ENCODE measurements around the gene ACVR1. TPM values are rescaled to one million over a fixed set of nuclear protein-coding genes. Genes with fewer than 3 reads are reported as not detected.

The ACVR1 gene
- total RNA-seq, 4 donors from 2014 or later: 4.7 to 18.7 (median 10.3) TPM

- intact Hi-C loops (cut with DNase I): no loop called here
- no peaks in the 10 kb centered on the region for H3K9me3 ChIP-seq
- no peak for DNase-seq
- H3K27ac ChIP-seq: no peak overlapping the region
- no peaks in the 10 kb centered on the region for H3K36me3 ChIP-seq
- no peaks in the 10 kb centered on the region for H3K4me1 ChIP-seq
- WGBS, 2 donors: 32 to 45% methylated on average over 1 of the region's 1 CpG
- H3K27me3 ChIP-seq: no peaks in the 10 kb centered on the region
- H3K4me3 ChIP-seq: no peak overlapping the region
- no peak for TF ChIP-seq CTCF (IDR thresholded peaks at IDR 0.05)
- TF ChIP-seq POLR2A (IDR thresholded peaks at IDR 0.05): no peak
Measured at GRCh38 chr2:157920736-157921135, 44.6 kb upstream of the ACVR1 start.

GRCh38 chr2:157919181-157919580, 43.1 kb upstream of the ACVR1 start:
- 83 to 86% methylated on average over 1 to 3 of the region's 6 CpGs for WGBS, 2 donors
- intact Hi-C loops (cut with DNase I): no loop called here

GRCh38 chr2:157918319-157918718, 42.2 kb upstream of the ACVR1 start:
- TF ChIP-seq POLR2A (IDR thresholded peaks at IDR 0.05) (no peak), CTCF (IDR thresholded peaks at IDR 0.05) (no peak)
- H3K4me3 ChIP-seq: no peak overlapping the region
- no peaks in the 10 kb centered on the region for H3K9me3 ChIP-seq
- WGBS, 2 donors: 75 to 80% methylated on average over 1 of the region's 1 CpG
- no peaks in the 10 kb centered on the region for H3K27me3 ChIP-seq
- H3K4me1 ChIP-seq: no peaks in the 10 kb centered on the region
- DNase-seq: no peak
- H3K27ac ChIP-seq: no peak overlapping the region
- no peaks in the 10 kb centered on the region for H3K36me3 ChIP-seq
- intact Hi-C loops (cut with DNase I): no loop called here

More at GRCh38 chr2:157919181-157919580, 43.1 kb upstream of the ACVR1 start:
- no peak overlapping the region for H3K27ac ChIP-seq
- no peaks in the 10 kb centered on the region for H3K27me3 ChIP-seq
- DNase-seq: no peak
- H3K9me3 ChIP-seq: no peaks in the 10 kb centered on the region
- no peaks in the 10 kb centered on the region for H3K4me1 ChIP-seq
- H3K36me3 ChIP-seq: no peaks in the 10 kb centered on the region
- no peak overlapping the region for H3K4me3 ChIP-seq
- TF ChIP-seq POLR2A (IDR thresholded peaks at IDR 0.05) (no peak), CTCF (IDR thresholded peaks at IDR 0.05) (no peak)

GRCh38 chr2:157911750-157912149, 35.6 kb upstream of the ACVR1 start:
- H3K27me3 ChIP-seq: no peaks in the 10 kb centered on the region
- H3K4me1 ChIP-seq: no peaks in the 10 kb centered on the region
- DNase-seq: no peak
- TF ChIP-seq CTCF (IDR thresholded peaks at IDR 0.05) (no peak), POLR2A (IDR thresholded peaks at IDR 0.05) (no peak)
- H3K4me3 ChIP-seq: no peak overlapping the region
- H3K27ac ChIP-seq: no peak overlapping the region
- H3K9me3 ChIP-seq: no peaks in the 10 kb centered on the region
- intact Hi-C loops (cut with DNase I): no loop called here
- no peaks in the 10 kb centered on the region for H3K36me3 ChIP-seq

GRCh38 chr2:157911246-157911645, 35.1 kb upstream of the ACVR1 start:
- no peak for DNase-seq
- Histone ChIP-seq H3K27me3 (no peaks in the 10 kb centered on the region), H3K4me1 (no peaks in the 10 kb centered on the region), H3K36me3 (no peaks in the 10 kb centered on the region), H3K4me3 (no peak overlapping the region), H3K27ac (no peak overlapping the region), H3K9me3 (no peaks in the 10 kb centered on the region)
- intact Hi-C loops (cut with DNase I): no loop called here
- no peak for TF ChIP-seq POLR2A (IDR thresholded peaks at IDR 0.05)
- TF ChIP-seq CTCF (IDR thresholded peaks at IDR 0.05): no peak

All from esophagus squamous epithelium (tissue), 5 donors.